Left cardiac atrium (tissue), 4 donors: ENCODE results near the gene CELF1. TPM values are rescaled to one million over a fixed set of nuclear protein-coding genes. Genes with fewer than 3 reads are reported as not detected.

Experiments
- ATAC-seq, 2 donors: fragments of 200-7000 bp; cut with Tn5 transposase; one replicate each; pipeline ENCODE4 v1.9.1; 2020; ENCODE audit warnings: mild to moderate bottlenecking in 2 of 2, moderate library complexity in 2 of 2
- DNase-seq: peaks from one replicate; pipeline ENCODE4 v3.0.0-alpha.2; 2020
- intact Hi-C, 2 donors: fragments of 100-400 bp; cut with DNase I; formaldehyde crosslinking; loops; one replicate each; pipeline versions ENCODE4 v1.14.1 to v1.15.1; 2022 to 2023
- total RNA-seq, 2 donors: library from RNA; stranded (reverse); fragmentation: NEBNext Ultra II Directional; extraction: Animal tissue kit (Norgen Biotek cat#: 25700); gene quantifications; one replicate each; pipeline ENCODE4 v1.2.1, GENCODE V29; 2021
- donor health status: DM: no; HTN: yes; CAD: no.
- donor health status: DM: no; HTN: yes; CAD: no; lungs with severe emphysema.
- donor health status: DM: yes; HTN: yes; CAD: no.
- donor health status: Dilated cardiomyopathy.

Gene CELF1
- total RNA-seq, 2 donors from 2014 or later = 64.5 to 81.9 TPM

- intact Hi-C loops = no loop called here
- ATAC-seq (no peak), DNase-seq (no peak)
Measured at GRCh38 chr11:47499161-47499560, 53.8 kb downstream of the CELF1 start.

DNA sequence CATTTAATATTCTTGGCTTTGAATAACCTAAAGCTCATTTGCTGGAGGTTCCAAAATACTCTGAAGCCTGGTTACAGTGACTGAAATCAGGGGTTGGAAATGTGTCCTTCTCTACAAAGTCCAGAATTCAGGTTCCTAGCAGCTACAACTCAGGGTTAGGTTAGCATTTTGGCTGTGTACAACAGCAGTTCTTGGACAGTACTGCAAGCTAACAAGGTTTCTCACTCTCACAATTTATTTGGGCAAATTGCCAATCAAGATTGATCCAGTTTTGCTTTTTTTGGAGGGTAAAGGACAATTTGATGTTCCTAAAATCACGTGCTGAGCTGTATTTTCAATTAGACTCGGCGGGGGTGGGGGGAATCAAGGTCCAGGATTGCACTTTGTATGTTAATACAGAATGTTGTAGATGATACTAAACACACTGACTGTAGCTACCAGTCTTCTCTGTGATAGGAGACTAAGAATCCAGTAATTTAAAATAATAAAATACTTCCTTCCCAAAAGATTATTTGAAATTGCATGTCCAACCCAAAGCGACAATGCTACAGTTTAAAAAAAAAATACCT is 54.3 kb downstream of the CELF1 start:
- intact Hi-C loops = no loop called here
- no peak for ATAC-seq

GRCh38 chr11:47498149-47498548 is 54.8 kb downstream of the CELF1 start:
- no peak for ATAC-seq
- intact Hi-C loops = no loop called here

More for the DNA sequence above, 54.3 kb downstream of the CELF1 start:
- DNase-seq = no peak

DNA sequence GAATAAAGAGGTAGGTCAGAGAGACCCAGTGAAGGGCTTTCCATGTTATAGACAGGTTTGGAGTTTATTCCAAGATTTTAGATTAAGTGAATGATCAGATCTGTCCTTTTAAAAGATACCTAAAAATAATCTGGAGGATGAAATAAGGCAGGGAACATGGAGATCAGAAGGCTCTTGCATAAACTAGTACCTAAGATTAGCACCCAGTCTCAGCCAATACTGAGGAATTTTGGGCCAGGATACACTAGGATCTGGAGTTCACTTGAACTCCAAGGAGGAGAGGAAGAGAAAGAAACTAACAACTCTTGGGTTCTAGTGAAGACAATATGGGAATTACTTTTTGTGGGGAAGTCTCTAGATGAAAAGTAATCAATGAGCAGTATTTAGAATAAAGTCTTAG is 56.1 kb downstream of the CELF1 start:
- ATAC-seq (no peak), DNase-seq (no peak)
- intact Hi-C loops = no loop called here

More at GRCh38 chr11:47498149-47498548, 54.8 kb downstream of the CELF1 start:
- no peak for DNase-seq

GRCh38 chr11:47495856-47496217 is 57.1 kb downstream of the CELF1 start:
- ATAC-seq (no peak), DNase-seq (no peak)
- intact Hi-C loops = no loop called here

- intact Hi-C loops = no loop called here
- no peak for DNase-seq
- no peak for ATAC-seq
Measured at GRCh38 chr11:47495011-47495855, 57.7 kb downstream of the CELF1 start.

- DNase-seq = no peak
- intact Hi-C loops = no loop called here
- ATAC-seq = no peak
Measured at GRCh38 chr11:47489395-47489755, 63.6 kb downstream of the CELF1 start.

DNA sequence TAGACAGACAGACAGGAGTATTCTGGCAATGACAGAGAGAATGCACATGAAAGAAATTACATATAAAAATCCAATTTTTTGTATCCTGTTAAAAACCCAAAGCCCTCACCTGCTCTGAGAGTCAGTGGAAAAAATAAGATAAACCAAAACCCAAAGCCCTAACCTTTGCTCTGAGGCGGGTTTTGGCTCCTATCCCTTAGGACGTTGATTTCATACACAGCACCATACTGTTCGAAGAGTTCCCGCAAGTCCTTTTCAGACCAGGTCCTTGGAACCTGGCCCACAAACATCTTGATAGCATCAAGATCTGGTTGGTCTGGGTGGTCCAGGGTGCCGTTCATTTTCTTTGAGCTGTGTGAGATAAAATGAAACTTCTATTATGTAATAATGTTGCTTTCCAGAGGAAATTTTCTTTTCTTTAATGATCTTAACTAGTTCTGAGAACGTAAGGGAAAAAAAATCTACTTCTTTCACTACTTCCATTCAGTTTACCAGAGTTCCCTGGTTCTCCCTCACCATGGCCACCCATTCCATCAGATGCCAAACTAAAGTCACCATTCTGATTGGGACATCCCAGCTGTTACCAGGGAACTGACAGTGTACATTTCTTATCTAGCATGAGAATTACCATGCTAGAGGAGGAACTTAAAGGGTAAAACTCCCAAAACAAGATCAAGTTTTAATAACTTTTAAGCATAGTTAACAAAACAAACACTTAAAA is 64.1 kb downstream of the CELF1 start:
- intact Hi-C loops = no loop called here
- DNase-seq (no peak), ATAC-seq (no peak)

DNA sequence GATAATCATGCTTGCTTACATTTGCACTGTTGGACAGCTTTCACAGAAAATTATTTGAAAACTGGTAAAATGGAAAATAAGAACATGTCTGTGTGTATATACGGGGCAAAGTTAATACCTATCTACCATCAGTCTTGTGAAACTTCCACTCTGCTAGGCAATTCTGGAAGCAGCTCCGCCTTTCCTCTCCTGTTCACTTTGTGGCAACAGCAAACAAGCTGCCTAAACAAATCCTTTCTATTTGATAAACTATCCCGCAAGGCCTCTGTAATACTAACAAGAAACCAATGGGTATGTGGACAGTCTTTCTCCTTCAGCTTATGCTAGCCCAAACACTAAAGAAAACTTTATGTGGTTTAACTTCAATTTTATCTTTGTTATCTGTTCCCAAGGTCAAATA is 64.8 kb downstream of the CELF1 start:
- no peak for ATAC-seq
- intact Hi-C loops = no loop called here

DNA sequence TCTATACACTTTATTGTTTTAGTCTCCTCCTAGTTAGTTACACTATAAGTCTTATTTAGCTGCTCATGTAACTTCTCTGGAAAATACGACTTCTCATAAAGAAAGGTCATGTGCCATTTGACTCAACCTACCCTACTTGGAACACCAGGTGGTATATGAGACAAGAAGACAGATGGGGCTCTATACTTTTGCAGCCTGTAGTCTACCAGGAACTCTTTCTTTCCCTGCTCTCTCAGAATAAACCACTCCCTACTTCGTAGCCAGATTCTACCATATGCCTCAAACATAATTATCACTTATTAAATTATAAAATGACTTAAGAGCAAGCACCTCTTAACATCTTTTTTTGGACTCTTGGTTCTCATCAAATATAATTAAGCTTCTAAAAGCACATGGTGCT is 65.5 kb downstream of the CELF1 start:
- ATAC-seq = no peak
- intact Hi-C loops = no loop called here
- no peak for DNase-seq

More for the DNA sequence above, 64.8 kb downstream of the CELF1 start:
- DNase-seq = no peak

DNA sequence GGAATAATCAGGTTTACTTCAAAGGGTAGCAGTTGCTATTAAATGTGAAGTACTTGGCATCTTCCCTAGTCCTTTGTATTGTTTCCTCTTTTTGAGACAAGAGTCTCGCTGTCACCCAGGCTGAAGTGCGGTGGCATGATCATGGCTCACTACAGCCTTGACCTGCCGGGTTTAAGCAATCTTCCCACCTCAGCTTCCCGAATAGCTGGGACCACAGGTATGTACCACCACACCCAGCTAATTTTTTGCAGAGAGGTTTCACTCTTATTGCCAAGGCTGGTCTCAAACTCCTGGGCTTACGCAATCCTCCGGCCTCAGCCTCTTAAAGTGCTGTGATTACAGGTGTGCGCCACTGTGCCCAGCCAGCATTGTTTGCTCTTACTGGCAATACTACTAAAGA is 67.8 kb downstream of the CELF1 start:
- intact Hi-C loops = no loop called here
- ATAC-seq = no peak
- DNase-seq = no peak

GRCh38 chr11:47483457-47483856 is 69.5 kb downstream of the CELF1 start:
- ATAC-seq = no peak
- intact Hi-C loops = no loop called here
- DNase-seq = no peak

DNA sequence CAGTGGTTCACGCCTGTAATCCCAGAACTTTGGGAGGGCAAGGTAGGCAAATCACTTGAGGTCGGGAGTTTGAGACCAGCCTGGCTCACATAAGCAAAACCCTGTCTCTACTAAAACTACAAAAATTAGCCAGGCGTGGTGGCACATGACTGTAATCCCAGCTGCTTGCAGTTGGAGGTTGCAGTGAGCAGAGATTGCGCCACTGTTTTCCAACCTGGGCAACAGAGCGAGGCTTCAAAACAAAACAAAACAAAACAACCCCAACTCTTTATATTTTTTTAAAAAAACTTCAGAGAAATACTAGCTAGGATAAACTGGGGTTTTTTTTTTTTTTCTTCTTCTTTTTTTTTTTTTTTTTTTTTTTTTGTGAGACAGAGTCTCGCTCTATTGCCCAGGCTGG is 72.2 kb downstream of the CELF1 start:
- no peak for DNase-seq
- ATAC-seq = no peak
- intact Hi-C loops = no loop called here

- no peak for DNase-seq
- intact Hi-C loops = no loop called here
- ATAC-seq = peak; percentile 21 to 81
Measured at GRCh38 chr11:47478651-47479329, 74.1 kb downstream of the CELF1 start.

GRCh38 chr11:47477753-47478152 is 75.2 kb downstream of the CELF1 start:
- intact Hi-C loops = no loop called here
- DNase-seq (no peak), ATAC-seq (no peak)

DNA sequence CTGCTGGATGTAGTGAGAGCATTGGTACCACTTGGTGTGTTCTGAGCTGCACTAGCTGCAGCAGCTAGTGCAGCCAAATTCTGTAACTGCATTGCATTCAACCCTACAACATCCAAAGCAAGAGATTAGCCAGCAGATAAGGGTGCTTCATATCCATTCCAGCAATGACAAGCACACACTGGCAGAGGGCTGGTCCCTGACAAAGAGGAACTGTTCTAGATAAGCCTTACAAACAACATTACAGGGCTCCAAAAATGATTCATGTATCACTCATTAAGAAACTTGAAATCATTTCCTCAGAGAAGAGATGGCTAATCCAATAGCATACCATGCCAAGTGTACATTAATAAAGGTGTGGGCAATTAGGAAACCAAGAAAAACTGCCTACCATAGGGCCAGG is 75.6 kb downstream of the CELF1 start:
- intact Hi-C loops = no loop called here
- peak in 1 of 2 donors; percentile 44 for ATAC-seq
- DNase-seq = no peak

DNA sequence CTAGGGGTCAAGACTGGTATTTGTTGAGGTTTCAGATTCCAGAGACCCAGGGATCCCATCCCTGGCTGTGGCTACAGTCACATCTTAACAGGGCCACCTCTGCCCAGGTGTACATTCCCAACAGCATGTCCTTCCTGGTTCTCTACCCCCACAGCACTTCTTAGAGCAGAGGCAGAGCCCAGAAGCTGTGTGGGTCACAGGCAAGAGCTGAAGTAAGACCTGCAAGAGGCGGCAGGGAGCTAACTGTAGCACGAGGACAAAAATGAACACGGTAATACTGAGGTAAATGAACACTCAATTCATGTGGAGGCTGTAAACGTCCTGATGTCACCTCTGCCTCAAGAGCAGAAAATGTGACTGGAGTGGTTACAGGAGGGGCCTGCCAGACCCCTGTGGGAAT is 82.3 kb downstream of the CELF1 start:
- ATAC-seq (no peak), DNase-seq (no peak)
- intact Hi-C loops = no loop called here

DNA sequence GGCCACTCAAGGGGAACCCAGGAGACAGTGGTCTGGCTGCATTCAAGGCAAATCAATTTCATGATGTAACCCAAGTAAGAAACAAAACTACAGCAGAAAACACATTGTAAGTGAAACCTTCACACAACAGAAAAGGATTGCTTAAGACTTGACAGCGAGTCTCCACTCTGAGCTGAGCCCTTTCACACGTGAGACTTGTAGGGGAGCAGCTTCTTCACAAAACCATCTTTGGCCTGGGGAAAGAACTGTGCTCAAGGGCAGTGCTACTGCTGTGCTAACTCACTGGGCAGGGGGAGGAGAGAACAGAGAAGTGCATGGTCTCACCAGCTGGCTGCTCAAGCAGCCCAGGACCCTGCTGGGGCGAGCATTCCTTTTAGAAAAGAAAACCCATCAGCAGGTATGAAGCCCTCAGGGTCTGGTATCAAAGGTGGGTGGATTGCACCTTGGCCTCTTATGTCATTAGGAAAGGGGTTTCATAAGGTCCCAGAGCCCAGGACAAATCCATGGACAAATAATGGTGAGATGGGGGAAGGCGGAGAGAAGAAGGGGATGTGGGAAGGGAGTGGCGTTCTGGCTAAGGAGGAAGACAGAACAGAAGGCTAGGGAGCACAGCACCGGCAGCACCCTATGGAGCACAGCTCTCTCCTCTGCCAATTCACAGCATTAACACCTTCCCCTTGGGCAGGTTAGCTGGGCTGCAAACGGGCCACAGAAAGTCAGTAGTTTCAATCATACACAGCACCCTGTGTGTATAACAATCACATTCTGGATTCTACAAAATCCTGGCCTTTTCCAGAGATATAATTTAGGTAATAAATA is 83.4 kb downstream of the CELF1 start:
- ATAC-seq (peak in 1 of 2 donors; percentile 23), DNase-seq (no peak)
- intact Hi-C loops = no loop called here

DNA sequence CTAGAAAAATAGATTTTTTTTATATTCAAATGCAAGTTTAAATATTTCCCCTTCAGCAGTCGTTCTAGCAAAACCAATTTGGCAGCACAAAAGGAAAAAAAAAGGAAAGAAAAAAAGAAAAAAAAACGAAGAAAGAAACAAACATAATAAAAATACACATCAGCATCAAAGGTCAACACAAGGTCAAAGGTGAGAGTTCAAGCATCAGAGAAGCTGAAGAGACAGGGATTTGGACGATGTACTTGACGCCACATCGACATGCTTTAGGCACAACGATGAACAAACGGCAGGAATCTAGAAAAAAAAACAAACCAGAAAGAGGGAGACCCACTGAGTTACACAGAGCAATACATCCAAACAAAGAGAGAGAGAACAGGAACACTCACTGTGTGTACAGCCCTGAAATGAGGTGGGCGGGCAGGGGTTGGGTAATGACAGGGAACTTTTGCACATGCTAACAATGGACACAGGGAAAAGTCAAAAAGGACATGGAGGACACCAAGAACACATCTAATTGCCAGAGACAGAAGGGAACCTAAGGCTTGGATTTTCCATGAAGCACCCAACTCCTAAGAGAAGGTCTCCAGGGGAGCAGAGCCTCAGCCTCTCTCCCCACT is 84.2 kb downstream of the CELF1 start:
- DNase-seq (no peak), ATAC-seq (peak in 1 of 2 donors; percentile 15)
- intact Hi-C loops = no loop called here
